ENCODE data around the gene ETV7.
"Not testable (repeated sequence)": the region's sequence is repeated elsewhere in the genome, so short reads cannot be mapped to it uniquely, and the experiment has no call there.

The ETV7 gene

DNA sequence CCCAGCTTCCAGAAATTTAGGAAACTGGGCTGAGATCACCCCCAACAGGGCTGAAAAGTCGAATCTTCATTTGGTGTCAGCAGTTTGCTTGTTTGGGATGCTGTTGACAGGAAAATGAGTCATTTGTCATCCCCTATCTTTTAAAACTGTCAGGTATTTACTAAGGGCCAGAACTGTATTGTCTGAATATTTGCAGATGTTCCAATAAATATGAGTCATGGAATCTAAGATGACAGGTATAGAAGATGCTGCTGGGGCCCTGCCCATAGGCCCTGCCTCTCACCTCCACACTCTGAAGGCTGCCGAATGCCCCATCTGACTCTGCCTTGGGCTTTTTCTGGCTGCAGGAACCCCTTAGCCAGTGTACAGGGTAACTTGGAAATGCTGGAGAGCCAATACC is 3.9 kb downstream of the ETV7 start:
- no peak for DNase-seq (ENCODE audit: low read depth)

DNA sequence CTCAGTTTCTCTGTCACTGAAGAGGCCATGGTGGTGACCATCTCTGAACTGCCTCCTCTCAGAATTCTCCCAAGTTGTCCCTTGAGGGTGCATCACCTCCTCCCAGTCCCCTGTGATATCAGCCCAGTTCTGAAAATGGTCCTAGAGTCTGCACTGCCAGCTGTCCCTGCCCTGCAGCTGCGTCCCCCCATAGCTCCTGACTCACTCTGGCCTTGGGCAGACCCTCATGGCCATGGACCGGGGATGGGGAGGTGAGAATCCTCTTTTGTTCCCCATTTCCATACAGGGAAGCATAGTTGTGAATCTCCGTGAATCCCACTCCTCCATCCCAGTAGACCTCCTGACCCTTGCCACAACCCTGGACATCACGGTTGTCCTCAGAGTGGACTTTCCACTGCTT is 4.5 kb downstream of the ETV7 start:
- DNase-seq (ENCODE audit: low read depth), result no peak

DNA sequence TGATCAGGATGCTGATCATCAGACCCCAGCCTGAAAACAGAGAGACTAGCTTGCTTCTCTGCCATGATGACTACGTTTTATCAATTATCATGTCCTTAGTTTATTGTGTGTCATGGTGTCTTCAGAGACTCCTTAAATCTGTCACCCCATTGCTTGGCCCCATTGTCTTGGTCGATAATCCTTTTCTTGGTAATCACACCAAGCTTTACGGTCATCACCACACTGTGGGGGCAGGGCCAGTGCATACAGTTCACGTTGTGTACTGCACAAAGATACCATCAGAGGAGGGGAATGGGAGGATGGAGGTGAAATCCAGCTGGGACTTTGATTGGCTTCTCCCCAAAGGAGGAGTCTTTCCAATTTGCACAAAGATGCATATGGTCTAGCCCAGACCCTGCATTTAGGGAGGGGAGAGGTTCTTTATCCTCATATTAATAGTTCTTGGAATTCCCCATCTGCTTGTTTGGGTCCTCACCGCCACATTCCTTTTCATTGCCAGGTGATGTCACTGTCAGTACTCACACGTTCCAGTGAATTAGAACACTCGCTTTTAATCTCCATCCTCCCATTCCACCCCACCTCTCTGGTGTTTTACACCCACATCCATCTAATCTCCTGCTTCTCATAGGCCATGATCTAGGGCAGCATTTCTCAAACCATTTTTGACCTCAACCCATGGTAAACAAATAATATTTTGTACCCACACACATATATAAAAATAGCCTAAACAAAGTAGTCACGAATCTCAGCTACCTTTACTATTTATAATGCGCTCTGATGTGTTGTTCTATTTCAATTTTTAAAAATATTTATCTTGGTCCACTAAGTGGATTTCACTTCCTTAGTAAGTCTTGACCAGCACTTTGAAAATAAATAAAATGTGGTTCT is 5.7 kb downstream of the ETV7 start:
- no peak for DNase-seq (ENCODE audit: low read depth)

DNA sequence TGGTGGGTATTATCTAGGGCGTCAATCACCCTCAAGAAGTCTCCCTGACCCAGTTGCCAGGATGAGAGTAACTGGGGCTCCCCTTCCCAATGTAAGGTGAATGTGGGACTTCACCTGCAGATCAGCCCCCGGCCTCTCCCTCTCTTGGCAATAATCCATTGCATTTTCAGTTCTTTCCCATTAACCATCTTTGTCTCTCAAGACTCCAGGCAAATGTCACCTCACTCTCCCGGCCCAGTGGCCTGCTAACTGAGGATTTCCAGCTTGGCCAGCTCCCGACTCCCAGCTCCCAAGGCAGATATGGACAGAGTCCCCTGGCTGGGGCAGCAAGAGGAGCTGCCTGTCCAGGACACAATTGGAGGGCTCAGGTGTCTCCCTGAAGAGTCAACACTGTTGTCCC is 7.3 kb downstream of the ETV7 start:
- no peak for DNase-seq (ENCODE audit: low read depth)

DNA sequence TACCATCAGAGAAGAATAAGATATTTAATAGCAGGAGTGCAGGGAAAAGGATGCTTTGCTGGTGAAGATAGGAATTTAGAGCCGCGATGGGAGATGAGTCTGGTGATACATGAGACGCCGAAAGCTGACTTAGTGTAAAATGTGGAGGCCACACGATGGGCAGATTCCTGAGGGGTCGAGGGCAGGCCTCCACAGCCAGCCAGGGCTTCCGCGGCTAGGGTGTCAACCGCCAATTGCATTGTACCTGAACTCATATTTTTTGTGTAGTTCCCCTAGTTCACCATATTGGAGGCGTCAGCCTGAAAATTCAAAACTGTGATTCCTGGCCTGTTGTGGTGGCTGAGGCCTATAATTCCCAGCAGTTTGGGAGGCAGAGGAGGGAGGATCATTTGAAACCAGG is 8.5 kb downstream of the ETV7 start:
- DNase-seq (ENCODE audit: low read depth), result no peak

DNA sequence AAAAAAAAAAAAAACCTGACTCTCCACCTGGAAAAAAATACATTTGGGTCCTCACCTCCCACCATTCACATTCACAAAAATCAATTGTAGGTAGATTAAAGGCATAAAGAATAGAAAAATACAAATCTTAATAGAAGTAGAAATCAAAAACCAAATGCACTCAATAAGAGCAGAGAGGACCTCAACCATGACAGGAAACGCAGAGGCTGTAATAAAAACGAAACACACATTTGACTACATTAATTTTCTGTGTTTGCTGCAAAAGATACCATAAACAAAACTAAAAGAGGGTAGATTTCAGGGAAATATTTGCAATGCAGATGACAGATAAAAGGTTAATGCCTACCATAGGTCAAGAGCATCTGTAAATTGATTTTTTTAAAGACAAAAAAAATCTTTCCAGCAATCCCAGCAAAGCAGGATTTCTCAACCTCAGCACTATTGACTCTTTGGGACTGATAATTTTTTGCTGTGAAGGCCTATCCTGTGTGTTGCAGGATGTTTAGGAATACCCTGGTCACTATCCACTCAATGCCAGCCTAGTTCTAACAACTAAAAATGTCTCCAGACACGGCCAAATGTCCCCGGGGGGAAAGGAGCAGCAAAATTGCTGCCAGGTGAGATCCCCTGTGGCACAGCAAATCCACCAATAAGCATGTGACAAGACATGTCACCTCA is 9.1 kb downstream of the ETV7 start:
- no peak for DNase-seq (ENCODE audit: low read depth)

DNA sequence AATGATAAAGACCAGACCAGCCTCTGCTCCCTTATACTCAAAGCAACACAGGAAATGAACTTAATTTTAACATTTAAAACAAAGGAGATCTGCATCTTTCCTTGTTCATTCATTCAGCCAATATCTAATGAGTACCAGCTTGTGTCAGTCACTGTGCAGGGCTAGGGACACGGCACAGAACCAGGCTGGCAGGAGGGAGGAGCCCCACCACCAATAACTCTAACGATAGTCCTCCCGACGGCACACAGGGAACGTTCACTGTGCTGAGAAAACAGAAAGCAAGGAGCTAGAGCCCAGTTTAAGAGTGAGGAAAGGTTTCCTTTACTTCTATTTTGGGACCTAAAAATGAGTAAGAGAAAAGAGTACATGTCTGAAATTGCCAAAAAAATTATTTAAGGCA is 9.9 kb downstream of the ETV7 start:
- no peak for DNase-seq (ENCODE audit: low read depth)

DNA sequence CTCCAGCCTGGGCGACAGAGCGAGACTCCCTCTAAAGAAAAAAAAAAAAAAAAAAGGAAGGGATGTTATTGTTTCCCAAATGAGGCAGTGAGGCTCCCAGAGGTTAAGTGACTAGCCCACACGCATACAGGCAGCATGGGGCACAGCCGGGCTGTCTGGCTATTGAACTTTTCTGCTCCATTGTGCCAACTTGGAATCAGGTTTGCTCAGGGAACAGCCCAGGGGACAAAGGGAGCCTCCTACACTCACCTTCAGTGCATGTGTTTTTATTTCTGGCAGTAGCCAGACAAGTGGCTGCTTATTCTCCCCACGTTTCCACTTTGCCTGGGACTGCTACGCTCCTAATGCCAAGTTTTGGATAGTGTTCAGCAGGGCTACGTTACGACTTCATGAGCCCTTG is 10.7 kb downstream of the ETV7 start:
- no peak for DNase-seq (ENCODE audit: low read depth)

DNA sequence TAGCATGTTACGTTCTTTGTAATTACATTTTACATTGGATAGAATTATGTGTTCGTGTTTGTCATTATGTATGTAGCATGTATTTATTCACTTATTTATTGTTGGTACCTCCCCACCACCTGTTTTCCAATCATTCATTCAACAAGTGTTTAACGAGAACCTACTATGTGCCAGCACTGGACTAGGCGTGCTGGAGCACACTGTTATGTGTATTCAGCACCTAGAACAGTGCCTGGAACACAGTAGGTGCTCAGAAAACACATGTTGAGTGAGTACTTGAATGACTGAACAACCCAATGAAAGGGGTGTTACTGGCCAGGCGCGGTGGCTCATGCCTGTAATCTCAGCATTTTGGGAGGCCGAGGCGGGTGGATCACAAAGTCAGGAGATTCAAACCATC is 11.3 kb downstream of the ETV7 start:
- no peak for DNase-seq (ENCODE audit: low read depth)

DNA sequence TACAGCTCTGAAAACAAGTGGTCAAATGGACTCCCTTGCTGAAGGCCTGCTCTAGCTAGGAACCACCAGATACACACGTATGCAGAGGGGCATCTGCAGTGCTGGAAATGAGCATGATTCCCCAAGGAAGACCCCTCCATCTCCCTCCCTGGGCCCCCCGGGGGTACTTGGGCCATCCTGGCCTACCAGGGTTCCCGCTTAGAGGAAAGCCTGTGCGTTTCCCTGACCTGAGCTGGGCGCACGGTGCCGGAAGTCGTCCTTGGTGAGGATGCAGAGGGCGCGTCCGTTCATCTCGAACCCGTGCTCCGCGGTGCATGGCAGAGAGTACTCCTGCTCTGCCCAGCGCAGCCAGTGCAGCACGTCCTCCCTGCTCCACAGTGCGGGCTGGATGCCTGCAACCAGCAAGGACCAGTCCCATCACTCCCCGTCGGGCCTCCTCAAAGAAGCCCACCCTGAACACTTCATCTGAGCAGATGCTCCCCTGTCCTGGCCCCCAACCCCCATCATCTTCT is 11.8 kb downstream of the ETV7 start:
- DNase-seq (ENCODE audit: low read depth), result no peak

DNA sequence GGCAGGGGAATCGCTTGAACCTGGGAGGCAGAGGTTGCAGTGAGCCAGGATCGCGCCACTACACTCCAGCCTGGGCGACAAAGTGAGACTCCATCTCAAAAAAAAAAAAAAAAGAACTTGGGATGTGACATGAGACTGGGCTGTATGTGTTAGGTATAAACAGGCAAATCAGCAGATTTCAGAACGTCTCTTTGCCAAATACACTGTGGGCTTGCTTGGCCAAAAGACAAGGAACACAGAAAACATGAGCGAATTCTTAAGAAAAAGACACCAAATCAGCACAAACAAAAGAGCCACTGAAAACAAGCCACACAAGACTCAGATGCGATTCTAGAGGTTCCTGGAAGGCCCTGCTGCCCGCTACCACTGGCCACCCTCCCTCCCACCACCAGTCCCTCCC is 12.5 kb downstream of the ETV7 start:
- DNase-seq (ENCODE audit: low read depth), result no peak

DNA sequence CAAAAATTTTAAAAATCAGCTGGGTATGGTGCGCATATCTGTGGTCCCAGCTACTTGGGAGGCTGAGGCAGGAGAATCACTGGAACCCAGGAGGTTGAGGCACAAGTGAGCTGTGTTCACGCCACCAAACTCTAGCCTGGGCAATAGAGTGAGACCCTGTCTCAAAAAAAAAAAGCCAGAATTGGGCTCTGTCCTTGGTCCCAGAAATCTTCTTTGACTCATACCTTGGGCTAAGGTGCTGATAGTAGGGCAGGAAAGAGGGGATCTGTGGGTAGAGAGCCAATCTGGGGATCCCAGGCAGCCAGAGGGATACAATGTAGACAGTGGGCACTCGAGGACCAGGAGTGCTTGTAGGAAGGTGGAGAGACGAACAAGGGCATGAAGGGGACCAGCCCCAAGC is 13.3 kb downstream of the ETV7 start:
- no peak for DNase-seq (ENCODE audit: low read depth)

DNA sequence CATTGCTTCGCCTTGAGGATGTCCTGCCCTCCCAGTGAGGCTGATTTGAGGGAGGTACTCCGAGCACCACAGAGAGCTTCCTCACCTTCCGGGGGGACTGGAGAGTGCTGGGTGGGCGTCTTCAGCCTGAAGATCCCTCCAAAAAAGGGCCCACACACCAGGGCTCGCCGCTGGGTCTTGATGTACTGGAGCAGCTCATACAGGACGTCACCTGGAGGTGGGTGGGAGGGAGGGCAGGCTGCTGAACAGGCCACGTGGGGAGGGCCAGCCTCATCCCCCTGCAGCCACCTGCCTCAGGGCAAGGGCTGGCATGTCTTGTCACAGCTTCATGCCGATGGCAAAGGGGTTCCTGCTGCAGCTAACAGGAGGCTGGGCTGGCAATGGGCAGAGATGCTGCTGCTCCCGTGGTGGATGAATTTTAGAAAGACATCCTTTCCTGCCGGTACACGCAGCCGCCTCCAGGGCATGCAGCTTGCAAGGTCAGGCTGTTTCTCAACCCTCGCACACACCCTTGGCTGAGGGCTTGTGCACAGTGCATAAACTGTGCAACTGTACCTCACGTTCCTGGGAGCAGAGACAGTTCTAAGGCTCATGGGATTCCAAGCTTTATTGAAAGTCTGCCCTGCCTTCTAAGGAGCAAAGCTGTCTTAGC is 14.0 kb downstream of the ETV7 start:
- no peak for DNase-seq (ENCODE audit: low read depth)

DNA sequence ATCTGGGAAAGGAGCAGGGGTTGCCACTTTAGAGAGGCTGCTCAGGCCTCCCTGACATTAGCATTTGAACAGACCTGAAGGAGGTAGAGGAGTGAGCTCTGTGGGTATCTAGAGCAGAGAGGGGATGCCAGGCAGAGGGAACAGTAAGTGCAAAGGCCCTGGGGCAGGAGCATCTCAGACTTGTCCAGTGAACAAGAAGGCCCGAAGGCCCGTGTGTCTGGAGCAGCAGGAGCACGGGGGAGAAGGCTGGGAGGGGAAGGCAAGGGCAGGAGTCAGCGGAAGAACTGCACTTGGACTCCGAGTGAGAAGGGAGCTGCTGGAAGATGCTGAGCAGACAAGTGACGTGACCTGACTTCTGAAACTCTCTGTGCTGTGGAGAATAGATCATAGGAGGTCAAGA is 15.4 kb downstream of the ETV7 start:
- no peak for DNase-seq (ENCODE audit: low read depth)

DNA sequence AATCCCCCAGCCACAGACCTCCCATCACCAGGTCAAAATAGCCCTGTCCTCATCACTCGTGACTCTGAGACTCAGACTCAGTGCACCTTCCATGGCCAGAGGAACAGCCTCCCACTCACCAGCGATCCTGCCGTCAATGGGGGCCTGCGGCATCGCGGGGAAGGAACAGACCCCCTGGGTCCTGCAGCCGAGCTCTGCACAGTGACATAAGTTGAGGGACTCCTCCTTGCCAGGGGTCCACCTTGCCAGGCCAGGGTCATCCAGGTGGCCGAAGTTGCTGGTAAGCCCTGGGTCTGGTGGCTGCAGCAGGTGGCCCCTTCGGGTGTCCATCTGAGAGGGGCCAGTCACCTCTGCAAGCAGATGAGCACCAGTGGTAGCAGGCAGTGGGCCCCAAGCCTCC is 16.3 kb downstream of the ETV7 start:
- no peak for DNase-seq (ENCODE audit: low read depth)

DNA sequence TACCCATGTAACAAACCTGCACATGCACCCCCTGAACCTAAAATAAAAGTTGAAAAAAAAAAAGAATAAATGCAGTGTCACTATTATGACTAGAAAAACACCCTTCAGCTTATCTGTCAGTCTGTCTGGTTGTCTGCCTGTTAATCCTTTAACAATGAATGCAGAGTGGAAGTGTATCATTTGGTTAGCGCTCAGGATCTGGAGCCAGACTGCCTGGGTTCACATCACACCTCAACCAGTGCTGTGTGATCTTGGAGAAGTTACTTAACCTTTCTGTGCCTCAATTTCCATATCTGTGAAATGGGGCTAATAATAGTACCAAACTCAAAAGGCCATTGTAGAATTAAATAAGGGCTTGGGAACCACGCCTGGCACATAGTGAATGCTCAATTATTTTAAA is 16.8 kb downstream of the ETV7 start:
- DNase-seq (ENCODE audit: low read depth), result no peak

DNA sequence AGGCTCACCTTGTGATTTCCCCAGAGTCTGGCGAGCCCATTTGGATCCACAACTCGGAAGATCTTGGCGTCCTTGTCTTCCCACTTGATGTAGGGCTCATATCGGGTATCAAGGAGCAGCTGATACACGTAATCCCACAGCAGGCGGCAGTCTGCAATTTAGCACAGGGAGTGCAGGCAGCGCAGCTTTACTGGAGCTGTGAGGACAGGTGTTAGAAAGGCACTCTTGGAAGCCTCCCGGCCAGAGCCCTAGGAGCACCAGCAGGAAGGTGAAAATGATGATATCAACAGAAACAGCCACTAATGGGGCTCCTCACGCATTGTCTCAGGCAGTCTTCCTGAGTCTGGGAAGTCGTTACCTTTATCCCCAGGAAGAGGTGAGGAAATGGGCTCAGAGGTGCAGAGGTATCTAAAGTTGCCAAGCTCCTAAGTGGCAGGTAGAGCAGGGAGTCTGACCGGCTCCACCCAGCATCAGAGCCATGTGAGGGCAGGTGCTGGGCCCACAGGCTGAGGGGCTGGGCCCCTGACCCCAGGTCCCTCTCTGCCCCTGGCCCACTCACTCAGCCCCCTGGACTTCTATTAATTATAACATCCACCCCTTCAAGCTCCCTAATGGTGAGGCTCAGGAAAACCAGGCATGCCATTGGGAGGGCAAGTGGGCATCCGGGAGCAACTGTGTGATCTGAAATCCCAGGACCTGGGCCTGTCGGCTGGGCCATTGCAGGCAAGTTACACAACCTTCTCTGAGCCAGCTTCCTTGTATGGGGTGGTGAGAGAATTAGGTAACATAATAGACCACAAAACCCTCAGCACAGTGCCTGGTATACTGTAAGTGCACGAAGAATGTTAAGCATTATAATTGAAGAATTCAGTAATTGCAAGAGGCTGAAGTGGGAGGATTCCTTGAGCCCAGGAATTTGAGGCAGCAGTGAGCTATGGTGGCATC is 18.3 kb downstream of the ETV7 start:
- no peak for DNase-seq (ENCODE audit: low read depth)

DNA sequence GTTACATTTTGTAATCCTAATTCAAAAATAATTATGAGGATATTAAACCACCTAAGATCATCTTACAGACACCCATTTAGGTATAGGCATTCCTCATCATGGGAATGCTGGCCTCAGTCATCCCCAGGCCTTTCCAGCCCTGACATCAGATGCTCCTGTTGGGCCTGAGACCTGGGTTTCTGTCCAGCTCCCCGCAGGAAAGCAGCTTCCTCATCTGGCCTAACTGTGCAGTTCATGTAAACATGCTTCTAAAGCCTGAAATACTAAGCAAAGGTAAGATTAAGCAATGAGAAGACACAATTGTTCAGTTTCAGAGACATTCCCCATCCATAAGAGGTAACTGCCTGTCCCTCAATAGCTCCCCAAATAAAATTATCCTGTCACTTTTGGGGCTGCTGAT is 19.0 kb downstream of the ETV7 start:
- DNase-seq (ENCODE audit: low read depth), result no peak

DNA sequence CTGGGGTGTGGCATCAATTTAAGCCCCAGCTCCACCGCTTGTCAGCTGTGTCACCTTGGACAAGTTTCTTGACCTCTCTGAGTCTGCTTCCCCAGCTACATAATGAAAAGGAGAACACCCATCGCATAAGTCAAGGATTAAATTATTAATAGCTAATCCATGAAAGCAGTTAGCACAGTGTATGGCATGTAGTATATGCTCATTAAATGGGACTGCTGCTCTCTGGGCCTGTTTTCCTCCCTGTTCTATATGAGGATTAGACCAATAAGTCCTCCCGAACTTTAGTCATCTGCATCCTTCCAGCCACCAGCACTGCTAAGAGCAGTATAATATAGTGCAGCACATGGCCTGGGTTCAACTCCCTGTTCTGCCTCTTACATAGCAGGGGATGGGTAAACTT is 19.7 kb downstream of the ETV7 start:
- no peak for DNase-seq (ENCODE audit: low read depth)

DNA sequence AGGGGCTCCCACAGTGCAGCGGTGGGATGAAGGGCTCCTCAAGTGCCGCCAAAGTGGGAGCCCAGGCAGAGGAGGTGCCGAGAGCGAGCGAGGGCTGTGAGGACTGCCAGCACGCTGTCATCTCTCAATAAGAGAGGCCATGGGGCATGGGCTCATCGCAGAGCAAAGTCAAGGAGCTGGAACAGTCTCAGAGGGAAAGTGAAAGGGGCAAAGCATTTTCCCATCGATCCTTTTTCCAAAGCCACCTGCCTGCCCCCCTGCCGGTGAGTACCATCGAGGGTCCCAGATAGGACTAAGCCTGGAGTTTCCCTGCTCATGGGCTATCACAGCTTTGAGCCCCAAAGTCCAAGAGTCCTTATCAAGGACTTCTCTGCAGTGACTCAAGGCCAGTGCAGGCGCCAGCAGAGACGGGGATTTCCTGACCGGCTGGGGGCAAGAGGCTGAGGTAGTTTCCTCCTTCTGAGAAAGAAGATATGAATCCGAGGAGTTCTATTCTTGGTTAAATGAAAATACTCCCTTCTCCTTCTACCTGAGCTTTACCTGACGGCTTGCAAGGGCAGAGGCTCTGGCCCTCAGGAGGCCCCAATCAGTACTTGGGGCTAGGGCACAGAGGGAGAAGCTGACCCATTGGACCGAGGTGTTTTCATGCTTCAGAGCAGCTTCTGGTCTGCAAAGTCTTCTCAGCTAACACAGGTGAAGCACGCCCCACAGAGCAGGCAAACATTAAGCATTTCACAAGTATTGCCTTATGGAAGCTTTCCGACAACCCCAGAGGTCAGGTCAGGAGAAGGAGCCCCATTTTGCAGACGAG is 22.6 kb downstream of the ETV7 start:
- no peak for DNase-seq (ENCODE audit: low read depth)

DNA sequence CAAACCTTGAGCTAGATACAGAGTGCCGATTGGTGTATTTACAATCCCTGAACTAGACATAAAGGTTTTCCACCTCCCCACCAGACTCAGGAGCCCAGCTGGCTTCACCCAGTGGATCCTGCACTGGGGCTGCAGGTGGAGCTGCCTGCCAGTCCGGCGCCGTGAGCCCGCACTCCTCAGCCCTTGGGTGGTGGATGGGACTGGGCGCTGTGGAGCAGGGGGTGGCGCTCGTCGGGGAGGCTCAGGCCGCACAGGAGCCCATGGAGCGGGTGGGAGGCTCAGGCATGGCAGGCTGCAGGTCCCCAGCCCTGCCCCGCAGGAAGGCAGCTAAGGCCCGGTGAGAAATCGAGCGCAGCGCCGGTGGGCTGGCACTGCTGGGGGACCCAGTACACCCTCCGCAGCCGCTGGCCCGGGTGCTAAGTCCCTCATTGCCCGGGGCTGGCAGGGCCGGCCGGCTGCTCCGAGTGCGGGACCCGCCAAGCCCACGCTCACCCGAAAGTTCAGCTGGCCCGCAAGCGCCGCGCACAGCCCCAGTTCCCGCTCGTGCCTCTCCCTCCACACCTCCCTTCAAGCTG is 23.3 kb downstream of the ETV7 start:
- DNase-seq (ENCODE audit: low read depth), result not testable (repeated sequence)

Data from activated T-helper 1 cell treated with Interleukin-2 at 50 U/mL for 16 hours (primary cell).